ENCODE measurements around the gene GNA12. TPM values are rescaled to one million over a fixed set of nuclear protein-coding genes. Genes with fewer than 3 reads are reported as not detected.

The GNA12 gene
- total and polyA plus RNA-seq, 9 of the 15 experiments (the other 6 are each of a cell fraction or from before 2014, with no cell fraction given): 0.65 to 32.7 (median 9.6) TPM

- TF ChIP-seq ZNF280A (IDR thresholded peaks at IDR 0.05; ENCODE audit: low read depth, partially characterized antibody) (no peak), THAP7 (CRISPR knock-in tag; IDR thresholded peaks at IDR 0.05) (no peak), PTBP1 (IDR thresholded peaks at IDR 0.05; ENCODE audit: low read depth, low read length) (no peak), KLF1 (tag; IDR thresholded peaks at IDR 0.05) (no peak), ZNF232 (CRISPR knock-in tag; IDR thresholded peaks at IDR 0.05) (no peak), ZNF324 (CRISPR knock-in tag; IDR thresholded peaks at IDR 0.05) (no peak), RB1 (IDR thresholded peaks at IDR 0.05; ENCODE audit: low read depth) (no peak), RBM17 (IDR thresholded peaks at IDR 0.05; ENCODE audit: borderline replicate concordance, low read depth, low read length) (no peak), NCOA1 (IDR thresholded peaks at IDR 0.05; ENCODE audit: low read depth) (peak; percentile 66), SIN3B (IDR thresholded peaks at IDR 0.05; ENCODE audit: low read depth) (no peak), ZNF224 (CRISPR knock-in tag; IDR thresholded peaks at IDR 0.05) (no peak), ETV5 (CRISPR knock-in tag; IDR thresholded peaks at IDR 0.05; ENCODE audit: low read depth) (peak; percentile 97), KDM5B (IDR thresholded peaks at IDR 0.05; ENCODE audit: insufficient replicate concordance, low read depth, low read length) (peak; percentile 64), MAZ (CRISPR knock-in tag; conservative IDR thresholded peaks at IDR 0.05 in 1 of 2, IDR thresholded peaks at IDR 0.05 in 1 of 2) (peak in 1 of 2 experiments; percentile 58; a peak in 1 of 4 replicates), FOSL1 (tag; conservative IDR thresholded peaks at IDR 0.05) (peak; percentile 95), FOXJ3 (CRISPR knock-in tag; IDR thresholded peaks at IDR 0.05) (no peak), RNF2 (IDR thresholded peaks at IDR 0.05) (peak; percentile 77; the same call in 1 of the 2 replicates)
- TF ChIP-seq, protein P1, sequence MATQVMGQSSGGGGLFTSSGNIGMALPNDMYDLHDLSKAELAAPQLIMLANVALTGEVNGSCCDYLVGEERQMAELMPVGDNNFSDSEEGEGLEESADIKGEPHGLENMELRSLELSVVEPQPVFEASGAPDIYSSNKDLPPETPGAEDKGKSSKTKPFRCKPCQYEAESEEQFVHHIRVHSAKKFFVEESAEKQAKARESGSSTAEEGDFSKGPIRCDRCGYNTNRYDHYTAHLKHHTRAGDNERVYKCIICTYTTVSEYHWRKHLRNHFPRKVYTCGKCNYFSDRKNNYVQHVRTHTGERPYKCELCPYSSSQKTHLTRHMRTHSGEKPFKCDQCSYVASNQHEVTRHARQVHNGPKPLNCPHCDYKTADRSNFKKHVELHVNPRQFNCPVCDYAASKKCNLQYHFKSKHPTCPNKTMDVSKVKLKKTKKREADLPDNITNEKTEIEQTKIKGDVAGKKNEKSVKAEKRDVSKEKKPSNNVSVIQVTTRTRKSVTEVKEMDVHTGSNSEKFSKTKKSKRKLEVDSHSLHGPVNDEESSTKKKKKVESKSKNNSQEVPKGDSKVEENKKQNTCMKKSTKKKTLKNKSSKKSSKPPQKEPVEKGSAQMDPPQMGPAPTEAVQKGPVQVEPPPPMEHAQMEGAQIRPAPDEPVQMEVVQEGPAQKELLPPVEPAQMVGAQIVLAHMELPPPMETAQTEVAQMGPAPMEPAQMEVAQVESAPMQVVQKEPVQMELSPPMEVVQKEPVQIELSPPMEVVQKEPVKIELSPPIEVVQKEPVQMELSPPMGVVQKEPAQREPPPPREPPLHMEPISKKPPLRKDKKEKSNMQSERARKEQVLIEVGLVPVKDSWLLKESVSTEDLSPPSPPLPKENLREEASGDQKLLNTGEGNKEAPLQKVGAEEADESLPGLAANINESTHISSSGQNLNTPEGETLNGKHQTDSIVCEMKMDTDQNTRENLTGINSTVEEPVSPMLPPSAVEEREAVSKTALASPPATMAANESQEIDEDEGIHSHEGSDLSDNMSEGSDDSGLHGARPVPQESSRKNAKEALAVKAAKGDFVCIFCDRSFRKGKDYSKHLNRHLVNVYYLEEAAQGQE (IDR thresholded peaks at IDR 0.05; ENCODE audit: borderline replicate concordance): peak; percentile 12; the same call in 1 of the 2 replicates
- TF ChIP-seq, protein P1 (CRISPR knock-in tag; IDR thresholded peaks at IDR 0.05; ENCODE audit: low read depth): 0 out of 2 replicates have a peak, but pooled peaks have one; percentile 35
These were observed 19.5 kb upstream of the GNA12 start (continued) for GRCh38 chr7:2863461-2864066.

Data from K562 (cell line).